Dendritic cell treated with granulocyte-macrophage colony-stimulating factor and Interleukin-4, amounts not matched to agents 40 ng/mL and 50 ng/mL, for 4 days (primary cell): ENCODE results near the gene PPP1CA.
"Not testable (repeated sequence)": the region's sequence is repeated elsewhere in the genome, so short reads cannot be mapped to it uniquely, and the experiment has no call there.

ENCODE experiments used
- H3K27ac Mint-ChIP-seq: one replicate; pipeline ENCODE4 v1.8.0; 2022; ENCODE audit warnings: mild to moderate bottlenecking, mixed read lengths
- H3K27me3 Mint-ChIP-seq: one replicate; pipeline ENCODE4 v1.8.0; 2022; ENCODE audit warnings: mild to moderate bottlenecking, mixed read lengths
- H3K36me3 Mint-ChIP-seq: one replicate; pipeline ENCODE4 v1.8.0; 2022; ENCODE audit warnings: low read depth, mixed read lengths
- H3K4me1 Mint-ChIP-seq: one replicate; pipeline ENCODE4 v1.8.0; 2022; ENCODE audit warnings: low read depth, mixed read lengths
- H3K4me3 Mint-ChIP-seq: one replicate; pipeline ENCODE4 v1.8.0; 2022; ENCODE audit warnings: mild to moderate bottlenecking, moderate library complexity, mixed read lengths
- H3K9me3 Mint-ChIP-seq: one replicate; pipeline ENCODE4 v1.8.0; 2022; ENCODE audit warnings: mixed read lengths
- intact Hi-C: fragments of 100-400 bp; cut with micrococcal nuclease; formaldehyde crosslinking; loops from one replicate; pipeline ENCODE4 v1.15.0; 2022

PPP1CA gene

GRCh38 chr11:67429038-67429668 lies 27.5 kb upstream of the PPP1CA start:
- intact Hi-C loops, result loop anchor here (5.0 kb wide), 2 partner anchors 37 to 38 kb away; partner anchors contain the start of genes RAD9A and TMEM134
- no peaks in the 10 kb centered on the region for H3K9me3 Mint-ChIP-seq
- peaks cover 27% of the 10 kb centered on the region for H3K4me1 Mint-ChIP-seq
- H3K27ac Mint-ChIP-seq, result peak overlapping the region; percentile 88
- peaks cover 60% of the 10 kb centered on the region for H3K36me3 Mint-ChIP-seq
- H3K27me3 Mint-ChIP-seq, result no peaks in the 10 kb centered on the region
- peak overlapping the region; percentile 97 for H3K4me3 Mint-ChIP-seq

GRCh38 chr11:67428052-67429001 lies 26.7 kb upstream of the PPP1CA start, which contains the start of gene RPS6KB2:
TSS of gene RPS6KB2 (plus strand) at chr11:67428494. CDS start at chr11:67428546, 52 bp downstream.
- Mint-ChIP-seq H3K4me3 (peak within 1 kb of the TSS; percentile 97), H3K36me3 (peaks cover 52% of the 10 kb centered on the region), H3K27me3 (no peaks in the 10 kb centered on the region), H3K4me1 (peaks cover 27% of the 10 kb centered on the region), H3K27ac (peak within 1 kb of the TSS; percentile 88), H3K9me3 (no peaks in the 10 kb centered on the region)
- intact Hi-C loops, result loop anchor here (5.0 kb wide), 2 partner anchors 36 to 39 kb away; partner anchors contain the start of genes RAD9A and TMEM134

- Mint-ChIP-seq H3K27ac (peak overlapping the region; percentile 88), H3K36me3 (peaks cover 43% of the 10 kb centered on the region), H3K4me1 (peaks cover 35% of the 10 kb centered on the region), H3K4me3 (peak overlapping the region; percentile 97)
- not testable (repeated sequence) for H3K9me3 Mint-ChIP-seq, H3K27me3 Mint-ChIP-seq
- intact Hi-C loops, result loop anchor here (5.0 kb wide), 2 partner anchors 35 to 40 kb away; partner anchors contain the start of genes RAD9A and TMEM134
These were observed 25.8 kb upstream of the PPP1CA start for GRCh38 chr11:67427364-67427859.

GRCh38 chr11:67423891-67424613 lies 22.4 kb upstream of the PPP1CA start:
- Mint-ChIP-seq H3K4me3 (no peak overlapping the region), H3K9me3 (no peaks in the 10 kb centered on the region), H3K27me3 (peaks cover 19% of the 10 kb centered on the region), H3K36me3 (peaks cover 13% of the 10 kb centered on the region), H3K27ac (no peak overlapping the region), H3K4me1 (peaks cover 45% of the 10 kb centered on the region)
- intact Hi-C loops, result no loop called here

- Mint-ChIP-seq H3K4me1 (peaks cover 46% of the 10 kb centered on the region), H3K27me3 (peaks cover 25% of the 10 kb centered on the region), H3K27ac (peak overlapping the region; percentile 40), H3K4me3 (no peak overlapping the region), H3K9me3 (no peaks in the 10 kb centered on the region), H3K36me3 (peaks cover 7% of the 10 kb centered on the region)
- intact Hi-C loops, result no loop called here
These were observed 21.8 kb upstream of the PPP1CA start for GRCh38 chr11:67423466-67423865.

GRCh38 chr11:67422891-67423290 lies 21.2 kb upstream of the PPP1CA start:
- intact Hi-C loops, result no loop called here
- Mint-ChIP-seq H3K4me3 (no peak overlapping the region), H3K9me3 (no peaks in the 10 kb centered on the region), H3K27me3 (peaks cover 31% of the 10 kb centered on the region), H3K36me3 (peaks cover 1% of the 10 kb centered on the region), H3K27ac (peak overlapping the region; percentile 40), H3K4me1 (peaks cover 52% of the 10 kb centered on the region)

- Mint-ChIP-seq H3K27me3 (peaks cover 44% of the 10 kb centered on the region), H3K36me3 (no peaks in the 10 kb centered on the region), H3K4me3 (peak overlapping the region; percentile 76), H3K9me3 (no peaks in the 10 kb centered on the region), H3K27ac (peak overlapping the region; percentile 51), H3K4me1 (peaks cover 57% of the 10 kb centered on the region)
- intact Hi-C loops, result loop anchor here (2.0 kb wide), 1 partner anchor 19 kb away; no protein-coding TSS in a partner anchor
These were observed 19.9 kb upstream of the PPP1CA start for GRCh38 chr11:67421430-67422031.

GRCh38 chr11:67420646-67421429 lies 19.2 kb upstream of the PPP1CA start:
- Mint-ChIP-seq H3K27me3 (peaks cover 51% of the 10 kb centered on the region), H3K4me1 (peaks cover 62% of the 10 kb centered on the region), H3K27ac (peak overlapping the region; percentile 51), H3K4me3 (peak overlapping the region; percentile 76), H3K36me3 (no peaks in the 10 kb centered on the region), H3K9me3 (no peaks in the 10 kb centered on the region)
- intact Hi-C loops, result loop anchor here (2.0 kb wide), 1 partner anchor 18 kb away; no protein-coding TSS in a partner anchor

GRCh38 chr11:67420147-67420645 lies 18.5 kb upstream of the PPP1CA start:
- Mint-ChIP-seq H3K4me1 (peaks cover 65% of the 10 kb centered on the region), H3K9me3 (no peaks in the 10 kb centered on the region), H3K27ac (peak overlapping the region; percentile 51), H3K4me3 (peak overlapping the region; percentile 76), H3K27me3 (peaks cover 53% of the 10 kb centered on the region), H3K36me3 (no peaks in the 10 kb centered on the region)
- intact Hi-C loops, result loop anchor here (2.0 kb wide), 1 partner anchor 17 kb away; no protein-coding TSS in a partner anchor

GRCh38 chr11:67419325-67420049 lies 17.8 kb upstream of the PPP1CA start:
- intact Hi-C loops, result loop anchor here (2.0 kb wide), 1 partner anchor 17 kb away; no protein-coding TSS in a partner anchor
- no peaks in the 10 kb centered on the region for H3K36me3 Mint-ChIP-seq
- no peak overlapping the region for H3K27ac Mint-ChIP-seq
- peak overlapping the region; percentile 76 for H3K4me3 Mint-ChIP-seq
- H3K4me1 Mint-ChIP-seq, result peaks cover 64% of the 10 kb centered on the region
- peaks cover 60% of the 10 kb centered on the region for H3K27me3 Mint-ChIP-seq
- no peaks in the 10 kb centered on the region for H3K9me3 Mint-ChIP-seq

- H3K36me3 Mint-ChIP-seq, result no peaks in the 10 kb centered on the region
- H3K4me1 Mint-ChIP-seq, result peaks cover 63% of the 10 kb centered on the region
- peak overlapping the region; percentile 24 for H3K4me3 Mint-ChIP-seq
- intact Hi-C loops, result no loop called here
- H3K27ac Mint-ChIP-seq, result no peak overlapping the region
- H3K9me3 Mint-ChIP-seq, result no peaks in the 10 kb centered on the region
- H3K27me3 Mint-ChIP-seq, result peaks cover 68% of the 10 kb centered on the region
These were observed 17.0 kb upstream of the PPP1CA start for GRCh38 chr11:67418476-67419281.
